Heart left ventricle (tissue), 13 donors: ENCODE measurements around the gene FBXO31.

ENCODE experiments used
- POLR2A ChIP-seq, 2 donors: fragments of 450-650 bp; IDR thresholded peaks; one replicate each; pipeline ENCODE4 v1.6.1; 2017; ENCODE audit warnings: antibody characterized with exemption in 2 of 2, mild to moderate bottlenecking in 2 of 2, moderate library complexity in 2 of 2
- TF ChIP-seq, protein P1 (sequence below), 12 donors: fragments of 200-600 bp; sonication (generic) in 4 of 12; IDR thresholded peaks; one replicate each; pipeline versions ENCODE4 v1.5.0 to v1.8.0; 2018 to 2022; ENCODE audit warnings: antibody characterized with exemption in 12 of 12, mild to moderate bottlenecking in 5 of 12
- donor health status: ischemic (EF 13 %, LVEDD 7.1; RV severe dilation, severe dysfunction).
- donor health status: DM: no; HTN: yes; CAD: no.
- donor health status: DM: no; HTN: no; CAD: no.
- donor health status: ischemic (EF 25% LVEDD 6.9; RV normal size, moderate dysfunction).
- donor health status: ischemic (EF 25% LVEDD 5.7; RV mildly dilated, moderate dysfunction).
- donor health status: ischemic (EF 35%, LVEDD 5.7; RV mildly dilated, moderate dysfunction).
- donor health status: nonischemic (EF 11% LVEDD 7.7; RV severe dilation, severe dysfunction).
- donor health status: DM: yes; HTN: yes; CAD: no.
- donor health status: PGD.
- donor health status: ischemic (EF 29% LVEDD 5.4; RV normal size, mild dysfunction).
- donor health status: nonischemic (EF 23%, LVEDD 6.1; RV moderate dilation, normal function).

DNA sequence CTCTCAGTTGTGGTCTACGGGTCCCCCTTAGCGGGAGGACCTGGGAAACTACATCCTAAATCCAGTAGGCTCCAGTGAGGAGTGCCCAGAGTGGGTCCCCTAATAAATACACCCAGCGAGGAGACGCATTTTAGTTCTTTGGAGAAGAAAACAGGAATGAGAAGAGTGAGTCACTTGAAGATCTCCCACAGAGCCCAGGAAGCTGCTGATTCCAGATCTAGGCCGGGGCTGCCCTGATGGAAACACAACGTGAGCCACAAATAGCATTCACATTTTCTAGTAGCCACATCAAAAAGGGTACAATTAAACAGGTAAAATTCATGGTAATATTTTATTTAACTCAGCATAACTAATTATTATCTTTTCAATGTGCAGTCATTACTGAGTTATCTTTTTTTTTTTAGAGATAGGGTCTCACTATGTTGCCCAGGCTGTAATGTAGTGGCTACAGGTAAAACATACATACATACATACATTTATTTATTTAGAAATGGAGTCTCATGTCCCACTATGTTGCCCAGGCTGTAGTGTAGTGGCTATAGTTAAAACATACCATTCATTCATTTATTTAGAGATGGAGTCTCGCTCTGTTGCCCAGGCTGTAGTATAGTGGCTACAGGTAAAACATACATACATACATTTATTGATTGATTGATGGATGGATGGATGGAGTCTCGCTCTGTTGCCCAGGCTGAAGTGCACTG lies 21.5 kb downstream of the FBXO31 start:
- TF ChIP-seq, protein P1, sequence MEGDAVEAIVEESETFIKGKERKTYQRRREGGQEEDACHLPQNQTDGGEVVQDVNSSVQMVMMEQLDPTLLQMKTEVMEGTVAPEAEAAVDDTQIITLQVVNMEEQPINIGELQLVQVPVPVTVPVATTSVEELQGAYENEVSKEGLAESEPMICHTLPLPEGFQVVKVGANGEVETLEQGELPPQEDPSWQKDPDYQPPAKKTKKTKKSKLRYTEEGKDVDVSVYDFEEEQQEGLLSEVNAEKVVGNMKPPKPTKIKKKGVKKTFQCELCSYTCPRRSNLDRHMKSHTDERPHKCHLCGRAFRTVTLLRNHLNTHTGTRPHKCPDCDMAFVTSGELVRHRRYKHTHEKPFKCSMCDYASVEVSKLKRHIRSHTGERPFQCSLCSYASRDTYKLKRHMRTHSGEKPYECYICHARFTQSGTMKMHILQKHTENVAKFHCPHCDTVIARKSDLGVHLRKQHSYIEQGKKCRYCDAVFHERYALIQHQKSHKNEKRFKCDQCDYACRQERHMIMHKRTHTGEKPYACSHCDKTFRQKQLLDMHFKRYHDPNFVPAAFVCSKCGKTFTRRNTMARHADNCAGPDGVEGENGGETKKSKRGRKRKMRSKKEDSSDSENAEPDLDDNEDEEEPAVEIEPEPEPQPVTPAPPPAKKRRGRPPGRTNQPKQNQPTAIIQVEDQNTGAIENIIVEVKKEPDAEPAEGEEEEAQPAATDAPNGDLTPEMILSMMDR (IDR thresholded peaks at IDR 0.05) = no peak
- no peak for TF ChIP-seq POLR2A (IDR thresholded peaks at IDR 0.05)
